Measurements from ENCODE around the gene FMN1.
"Not testable (repeated sequence)": the region's sequence is repeated elsewhere in the genome, so short reads cannot be mapped to it uniquely, and the experiment has no call there.

FMN1 gene

DNA sequence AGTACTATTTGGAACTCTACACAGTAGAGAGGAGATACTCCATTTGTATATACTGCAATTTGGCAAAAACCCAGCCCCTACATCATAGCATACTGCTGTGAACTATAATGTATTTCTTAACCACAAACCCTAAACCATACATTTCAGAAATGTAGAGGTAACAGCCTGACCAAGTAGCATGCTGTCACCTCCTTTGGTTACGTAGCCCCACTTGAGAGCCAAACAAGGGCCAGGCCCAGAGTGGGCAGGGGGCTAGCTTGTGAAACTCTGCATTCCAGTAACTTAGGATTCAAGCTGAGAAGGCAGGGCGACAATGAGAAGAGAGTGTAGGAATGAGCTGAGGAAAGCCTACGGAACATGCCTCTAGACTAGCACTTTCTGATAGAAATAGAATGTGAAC is 340.9 kb downstream of the FMN1 start:
- Histone ChIP-seq H3K27ac (ENCODE audit: low read length) (no peak overlapping the region), H3K4me1 (ENCODE audit: control insufficient read depth, insufficient read depth, low read length) (no peaks in the 10 kb centered on the region; the same call in 1 of the 2 replicates), H3K36me3 (ENCODE audit: control insufficient read depth, insufficient read depth, low read length) (peaks cover 2% of the 10 kb centered on the region; the same call in 1 of the 2 replicates), H3K27me3 (ENCODE audit: control insufficient read depth, insufficient read depth, low read length) (no peaks in the 10 kb centered on the region), H3K9me3 (ENCODE audit: control insufficient read depth, insufficient read depth, low read length) (no peaks in the 10 kb centered on the region), H3K4me3 (ENCODE audit: low read length) (no peak overlapping the region)
- WGBS (ENCODE audit: insufficient coverage, insufficient read length): no CpG with 5 or more reads among the region's 3 CpGs
- DNase-seq (ENCODE audit: low read depth, low spot score): no peak

DNA sequence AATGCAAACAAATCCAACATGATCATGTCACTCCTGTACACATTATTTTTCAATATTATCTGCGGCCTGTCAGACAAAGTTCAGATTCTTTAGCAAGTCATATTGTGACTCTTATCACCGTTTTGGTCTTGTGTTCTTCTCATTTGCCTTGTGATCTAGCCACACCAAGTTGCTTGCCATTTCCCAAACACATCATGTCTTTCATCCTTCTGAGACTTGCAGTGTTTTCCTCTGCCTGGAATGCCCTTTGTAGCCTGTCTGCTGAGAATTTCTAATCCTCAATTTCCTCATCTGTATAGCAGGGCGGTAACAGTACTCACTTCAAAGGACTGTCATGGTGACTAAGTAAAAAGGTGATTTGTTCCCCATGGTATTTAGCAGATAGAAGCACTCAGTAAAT is 341.7 kb downstream of the FMN1 start:
- no peak overlapping the region for H3K4me3 ChIP-seq (ENCODE audit: low read length)
- peaks cover 2% of the 10 kb centered on the region; the same call in 1 of the 2 replicates for H3K36me3 ChIP-seq (ENCODE audit: control insufficient read depth, insufficient read depth, low read length)
- no peak for DNase-seq (ENCODE audit: low read depth, low spot score)
- no peaks in the 10 kb centered on the region for H3K9me3 ChIP-seq (ENCODE audit: control insufficient read depth, insufficient read depth, low read length)
- H3K4me1 ChIP-seq (ENCODE audit: control insufficient read depth, insufficient read depth, low read length): no peaks in the 10 kb centered on the region; the same call in 1 of the 2 replicates
- WGBS (ENCODE audit: insufficient coverage, insufficient read length): no CpG with 5 or more reads among the region's 3 CpGs
- H3K27me3 ChIP-seq (ENCODE audit: control insufficient read depth, insufficient read depth, low read length): no peaks in the 10 kb centered on the region
- H3K27ac ChIP-seq (ENCODE audit: low read length): no peak overlapping the region

DNA sequence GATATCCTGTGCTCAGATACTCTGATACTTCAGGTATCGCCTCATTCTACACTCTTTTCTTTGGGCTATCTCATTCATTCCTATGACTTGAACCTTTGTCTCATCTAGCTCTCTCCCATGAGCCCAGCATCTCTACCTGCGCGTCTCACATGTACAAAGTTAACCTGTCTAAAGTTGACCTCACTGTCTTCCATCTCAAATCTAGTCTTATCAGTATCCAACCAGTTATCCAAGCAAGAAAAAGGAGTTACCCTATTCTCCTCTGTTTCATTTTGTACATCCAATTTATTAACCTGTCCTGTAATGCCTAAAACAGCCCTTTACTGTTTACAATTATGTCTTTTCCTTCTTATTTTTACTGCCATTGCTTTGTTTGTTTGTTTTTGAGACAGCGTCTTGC is 342.5 kb downstream of the FMN1 start:
- Histone ChIP-seq H3K36me3 (ENCODE audit: control insufficient read depth, insufficient read depth, low read length) (peaks cover 2% of the 10 kb centered on the region; the same call in 1 of the 2 replicates), H3K4me1 (ENCODE audit: control insufficient read depth, insufficient read depth, low read length) (no peaks in the 10 kb centered on the region; the same call in 1 of the 2 replicates), H3K27me3 (ENCODE audit: control insufficient read depth, insufficient read depth, low read length) (no peaks in the 10 kb centered on the region), H3K9me3 (ENCODE audit: control insufficient read depth, insufficient read depth, low read length) (no peaks in the 10 kb centered on the region), H3K4me3 (ENCODE audit: low read length) (no peak overlapping the region), H3K27ac (ENCODE audit: low read length) (no peak overlapping the region)
- DNase-seq (ENCODE audit: low read depth, low spot score): no peak
- WGBS (ENCODE audit: insufficient coverage, insufficient read length): no CpG with 5 or more reads among the region's 4 CpGs

DNA sequence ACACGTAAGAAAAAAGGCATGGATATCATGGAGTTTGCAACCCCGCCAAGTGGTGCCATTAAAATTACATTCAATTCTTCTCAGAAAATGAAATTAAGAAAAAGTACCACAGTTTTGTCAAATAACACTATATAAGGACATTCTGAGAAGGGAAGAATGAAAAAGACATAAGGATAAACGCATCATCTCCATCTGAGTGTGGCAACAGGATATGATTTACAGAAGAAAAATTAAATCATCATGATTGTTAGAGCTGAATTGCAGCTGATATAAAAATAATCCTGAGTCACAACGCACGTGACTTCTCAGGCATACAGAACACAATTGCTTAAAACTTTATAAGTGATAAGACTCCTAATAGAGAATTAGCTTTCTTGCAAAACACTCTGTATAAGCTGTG is 342.9 kb downstream of the FMN1 start:
- H3K4me1 ChIP-seq (ENCODE audit: control insufficient read depth, insufficient read depth, low read length): no peaks in the 10 kb centered on the region; the same call in 1 of the 2 replicates
- H3K9me3 ChIP-seq (ENCODE audit: control insufficient read depth, insufficient read depth, low read length): no peaks in the 10 kb centered on the region
- no CpG with 5 or more reads among the region's 5 CpGs for WGBS (ENCODE audit: insufficient coverage, insufficient read length)
- H3K27me3 ChIP-seq (ENCODE audit: control insufficient read depth, insufficient read depth, low read length): no peaks in the 10 kb centered on the region
- H3K36me3 ChIP-seq (ENCODE audit: control insufficient read depth, insufficient read depth, low read length): peaks cover 2% of the 10 kb centered on the region; the same call in 1 of the 2 replicates
- no peak overlapping the region for H3K4me3 ChIP-seq (ENCODE audit: low read length)
- H3K27ac ChIP-seq (ENCODE audit: low read length): no peak overlapping the region
- DNase-seq (ENCODE audit: low read depth, low spot score): no peak

DNA sequence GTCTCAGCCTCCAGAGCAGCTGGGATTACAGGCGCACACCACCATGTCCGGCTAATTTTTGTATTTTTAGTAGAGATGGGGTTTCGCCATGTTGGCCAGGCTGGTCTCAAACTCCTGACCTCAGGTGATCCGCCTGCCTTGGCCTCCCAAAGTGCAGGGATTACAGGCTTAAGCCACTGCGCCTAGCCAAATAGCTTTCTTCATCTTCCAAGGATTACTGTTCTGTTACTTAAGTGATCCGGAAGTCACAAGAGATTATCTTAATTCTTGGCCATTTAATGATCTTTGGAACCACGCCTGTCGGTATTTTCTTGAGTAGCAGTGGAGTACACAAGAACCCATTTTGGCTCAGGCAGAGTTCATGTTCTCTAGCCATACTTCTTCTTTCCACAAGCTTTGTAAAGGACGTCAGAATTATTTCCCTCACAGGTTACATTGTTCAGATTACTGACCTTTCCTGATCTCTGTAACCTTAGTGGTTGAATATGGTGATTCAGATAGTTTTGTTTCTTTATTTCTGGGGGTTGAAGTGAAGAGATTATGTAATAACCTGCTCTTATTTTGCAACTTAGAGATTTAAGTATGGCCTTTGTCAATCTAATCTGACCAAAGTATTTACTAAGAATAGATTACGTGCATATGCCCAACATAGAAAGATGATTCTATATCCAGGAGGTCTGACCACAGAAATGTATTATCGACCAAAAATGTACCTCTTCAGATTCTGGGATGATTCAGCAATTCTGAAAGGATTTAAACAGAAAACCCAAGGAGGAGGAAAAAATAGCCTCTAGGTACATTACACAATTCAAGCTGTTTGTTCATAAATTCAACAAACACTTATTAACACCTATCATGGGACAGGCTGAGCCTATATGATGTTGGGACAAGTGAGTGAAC is 344.5 kb downstream of the FMN1 start:
- H3K36me3 ChIP-seq (ENCODE audit: control insufficient read depth, insufficient read depth, low read length): no peaks in the 10 kb centered on the region
- no peak for DNase-seq (ENCODE audit: low read depth, low spot score)
- WGBS (ENCODE audit: insufficient coverage, insufficient read length): no CpG with 5 or more reads among the region's 11 CpGs
- H3K4me1 ChIP-seq (ENCODE audit: control insufficient read depth, insufficient read depth, low read length): no peaks in the 10 kb centered on the region
- H3K4me3 ChIP-seq (ENCODE audit: low read length): no peak overlapping the region
- no peaks in the 10 kb centered on the region for H3K9me3 ChIP-seq (ENCODE audit: control insufficient read depth, insufficient read depth, low read length)
- H3K27me3 ChIP-seq (ENCODE audit: control insufficient read depth, insufficient read depth, low read length): no peaks in the 10 kb centered on the region
- H3K27ac ChIP-seq (ENCODE audit: low read length): no peak overlapping the region

DNA sequence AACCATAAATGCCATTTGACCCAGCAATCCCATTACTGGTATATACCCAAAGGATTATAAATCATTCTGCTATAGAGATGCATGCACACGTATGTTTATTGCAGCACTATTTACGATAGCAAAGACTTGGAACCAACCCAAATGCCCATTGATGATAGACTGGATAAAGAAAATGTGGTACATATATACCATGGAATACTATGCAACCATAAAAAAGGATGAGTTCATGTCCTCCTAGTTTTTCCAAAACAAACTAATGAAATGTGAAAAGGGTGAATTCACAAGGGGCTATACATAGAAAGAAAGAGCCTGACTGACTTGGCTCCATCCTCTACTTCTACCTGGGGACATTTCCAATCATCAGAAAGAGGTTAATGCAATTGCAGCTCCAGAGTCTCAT is 347.8 kb downstream of the FMN1 start:
- H3K4me1 ChIP-seq (ENCODE audit: control insufficient read depth, insufficient read depth, low read length); H3K27me3 ChIP-seq (ENCODE audit: control insufficient read depth, insufficient read depth, low read length); DNase-seq (ENCODE audit: low read depth, low spot score); H3K36me3 ChIP-seq (ENCODE audit: control insufficient read depth, insufficient read depth, low read length); H3K27ac ChIP-seq (ENCODE audit: low read length); H3K9me3 ChIP-seq (ENCODE audit: control insufficient read depth, insufficient read depth, low read length); H3K4me3 ChIP-seq (ENCODE audit: low read length): not testable (repeated sequence)
- WGBS (ENCODE audit: insufficient coverage, insufficient read length): no CpG with 5 or more reads among the region's 2 CpGs

DNA sequence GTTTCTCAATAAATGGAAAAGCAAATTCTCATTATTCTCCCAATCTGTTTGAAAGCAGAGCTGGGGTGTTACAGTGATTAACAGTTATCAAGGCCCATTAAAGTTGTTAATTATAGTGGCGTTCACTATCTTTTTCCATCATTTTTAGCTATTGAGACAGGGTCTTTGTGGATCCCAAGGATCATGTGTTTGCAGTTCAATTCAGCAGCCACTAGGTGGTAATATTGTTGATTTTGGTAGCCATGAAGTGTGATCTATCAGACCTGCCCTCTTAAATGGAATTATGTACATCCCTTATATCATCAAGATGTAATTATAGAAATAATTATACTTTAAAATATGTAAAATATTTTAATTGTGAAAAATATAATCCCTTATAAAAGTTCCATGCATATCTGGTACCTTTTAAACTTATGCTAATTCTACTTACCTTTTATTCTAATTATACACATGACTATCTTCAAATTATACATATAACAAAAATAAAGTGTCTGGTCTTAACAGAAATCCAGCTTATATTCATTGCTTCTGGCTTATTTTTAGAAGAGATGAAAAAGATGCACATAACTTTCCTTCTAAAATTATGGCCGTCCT is 350.3 kb downstream of the FMN1 start:
- H3K27ac ChIP-seq (ENCODE audit: low read length): no peak overlapping the region
- H3K36me3 ChIP-seq (ENCODE audit: control insufficient read depth, insufficient read depth, low read length): no peaks in the 10 kb centered on the region
- no CpG with 5 or more reads among the region's 2 CpGs for WGBS (ENCODE audit: insufficient coverage, insufficient read length)
- H3K4me3 ChIP-seq (ENCODE audit: low read length): no peak overlapping the region
- no peaks in the 10 kb centered on the region for H3K27me3 ChIP-seq (ENCODE audit: control insufficient read depth, insufficient read depth, low read length)
- H3K4me1 ChIP-seq (ENCODE audit: control insufficient read depth, insufficient read depth, low read length): no peaks in the 10 kb centered on the region; the same call in 1 of the 2 replicates
- H3K9me3 ChIP-seq (ENCODE audit: control insufficient read depth, insufficient read depth, low read length): no peaks in the 10 kb centered on the region
- no peak for DNase-seq (ENCODE audit: low read depth, low spot score)

DNA sequence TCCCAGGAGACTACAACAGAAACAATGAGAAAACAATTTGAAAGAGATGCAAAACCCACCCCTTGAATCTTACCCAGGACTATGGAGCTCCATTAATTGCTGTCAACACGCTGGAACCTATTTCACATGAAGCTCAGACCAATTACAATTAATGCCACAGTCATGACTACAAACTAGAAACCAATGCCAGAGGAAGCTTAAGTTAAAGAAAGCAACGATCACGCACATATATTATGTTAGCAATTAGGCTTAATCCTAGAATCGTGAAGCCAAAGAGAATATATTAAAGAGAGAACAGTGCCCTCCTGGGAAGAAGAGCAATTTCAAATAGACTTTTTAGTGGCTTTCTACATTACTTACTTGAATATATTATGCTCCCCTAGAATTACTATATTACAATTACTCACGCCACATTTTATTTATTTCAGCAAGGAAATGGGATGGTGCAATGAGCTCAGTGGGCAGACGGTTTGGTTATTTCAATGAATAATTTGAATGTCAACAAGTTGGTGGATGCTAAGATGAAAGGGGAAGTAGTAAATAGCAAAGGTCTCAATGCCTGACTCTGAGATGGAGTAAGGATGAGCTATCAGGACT is 351.2 kb downstream of the FMN1 start:
- no CpG with 5 or more reads among the region's 6 CpGs for WGBS (ENCODE audit: insufficient coverage, insufficient read length)
- no peaks in the 10 kb centered on the region for H3K9me3 ChIP-seq (ENCODE audit: control insufficient read depth, insufficient read depth, low read length)
- H3K27me3 ChIP-seq (ENCODE audit: control insufficient read depth, insufficient read depth, low read length): no peaks in the 10 kb centered on the region
- no peaks in the 10 kb centered on the region; the same call in 1 of the 2 replicates for H3K4me1 ChIP-seq (ENCODE audit: control insufficient read depth, insufficient read depth, low read length)
- no peaks in the 10 kb centered on the region for H3K36me3 ChIP-seq (ENCODE audit: control insufficient read depth, insufficient read depth, low read length)
- no peak overlapping the region for H3K4me3 ChIP-seq (ENCODE audit: low read length)
- H3K27ac ChIP-seq (ENCODE audit: low read length): no peak overlapping the region
- DNase-seq (ENCODE audit: low read depth, low spot score): no peak

DNA sequence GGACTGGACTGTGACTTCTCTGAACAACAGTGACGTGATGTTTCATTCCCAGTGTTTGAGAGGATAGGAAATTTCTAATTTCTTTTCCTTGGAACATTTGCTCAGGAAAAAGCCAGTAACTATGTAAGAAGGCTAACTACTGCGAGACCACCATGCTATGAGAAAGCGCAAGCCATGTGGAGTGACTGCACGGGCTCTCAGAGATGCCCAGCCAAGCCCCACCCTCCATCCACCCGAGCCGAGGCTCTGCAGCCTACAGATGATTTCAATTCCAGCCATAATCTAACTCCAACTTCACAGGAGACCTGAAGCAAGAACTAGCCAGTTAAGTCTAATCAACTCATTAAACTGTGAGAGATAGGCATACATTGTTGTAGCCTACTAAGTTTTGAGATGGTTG is 352.4 kb downstream of the FMN1 start:
- Histone ChIP-seq H3K27ac (ENCODE audit: low read length) (no peak overlapping the region), H3K4me3 (ENCODE audit: low read length) (no peak overlapping the region), H3K4me1 (ENCODE audit: control insufficient read depth, insufficient read depth, low read length) (no peaks in the 10 kb centered on the region; the same call in 1 of the 2 replicates), H3K36me3 (ENCODE audit: control insufficient read depth, insufficient read depth, low read length) (no peaks in the 10 kb centered on the region), H3K9me3 (ENCODE audit: control insufficient read depth, insufficient read depth, low read length) (no peaks in the 10 kb centered on the region), H3K27me3 (ENCODE audit: control insufficient read depth, insufficient read depth, low read length) (no peaks in the 10 kb centered on the region)
- no peak for DNase-seq (ENCODE audit: low read depth, low spot score)
- no CpG with 5 or more reads among the region's 6 CpGs for WGBS (ENCODE audit: insufficient coverage, insufficient read length)

DNA sequence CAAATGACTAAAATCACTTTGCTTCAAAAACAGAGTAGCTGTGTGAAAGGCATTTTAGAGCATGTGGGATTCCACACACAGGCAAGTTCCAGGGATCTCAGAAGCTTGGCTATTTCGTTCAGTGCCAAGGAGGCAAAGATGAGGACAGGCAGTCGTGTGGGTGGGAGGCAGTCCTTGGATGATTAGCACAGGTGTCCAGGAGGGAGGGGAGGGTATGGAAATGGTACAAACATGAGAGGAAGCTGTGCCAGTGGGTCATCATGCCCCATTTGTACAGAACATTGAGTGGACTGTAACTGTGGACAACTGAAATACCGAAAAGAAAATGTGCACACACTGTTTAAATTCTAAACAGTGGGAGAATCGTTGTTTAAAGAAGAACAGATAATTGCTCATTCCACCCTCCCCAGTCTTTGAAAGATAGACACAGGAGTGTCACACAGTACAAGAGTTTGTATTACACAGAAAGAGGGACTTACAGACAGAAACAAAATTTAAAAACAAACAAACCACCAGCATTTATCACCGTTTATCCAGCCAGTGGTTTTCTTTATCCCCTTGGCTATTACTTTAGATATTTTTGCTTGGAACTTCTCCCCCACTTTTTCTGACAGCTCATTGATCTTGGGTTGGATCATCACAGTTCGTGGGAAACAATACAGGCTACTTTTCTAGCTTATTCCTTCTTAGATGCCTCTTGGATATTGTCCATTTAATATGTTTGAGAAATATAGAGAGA is 353.8 kb downstream of the FMN1 start:
- H3K27me3 ChIP-seq (ENCODE audit: control insufficient read depth, insufficient read depth, low read length): no peaks in the 10 kb centered on the region
- H3K36me3 ChIP-seq (ENCODE audit: control insufficient read depth, insufficient read depth, low read length): no peaks in the 10 kb centered on the region
- no peaks in the 10 kb centered on the region for H3K9me3 ChIP-seq (ENCODE audit: control insufficient read depth, insufficient read depth, low read length)
- no CpG with 5 or more reads among the region's 6 CpGs for WGBS (ENCODE audit: insufficient coverage, insufficient read length)
- H3K4me3 ChIP-seq (ENCODE audit: low read length): no peak overlapping the region
- no peak for DNase-seq (ENCODE audit: low read depth, low spot score)
- no peaks in the 10 kb centered on the region; the same call in 1 of the 2 replicates for H3K4me1 ChIP-seq (ENCODE audit: control insufficient read depth, insufficient read depth, low read length)
- no peak overlapping the region for H3K27ac ChIP-seq (ENCODE audit: low read length)
